Lower leg skin (tissue), 4 donors: Measurements from ENCODE around the gene RASA3. TPM values are rescaled to one million over a fixed set of nuclear protein-coding genes. Genes with fewer than 3 reads are reported as not detected.
"Not testable (repeated sequence)": the region's sequence is repeated elsewhere in the genome, so short reads cannot be mapped to it uniquely, and the experiment has no call there.

Source experiments
- DNase-seq, 2 donors: peaks; one replicate each; pipeline ENCODE4 v3.0.0-alpha.2; 2019; ENCODE audit warnings: low spot score in 2 of 2
- H3K4me3 ChIP-seq: fragments of 200-600 bp; sonication (generic); 2 replicates; pipeline ENCODE4 v1.5.1; 2017; ENCODE audit warnings: mild to moderate bottlenecking, low read depth; ENCODE audit not compliant: poor library complexity, severe bottlenecking
- POLR2A ChIP-seq, 2 donors: fragments of 450-650 bp; IDR thresholded peaks; one replicate each; pipeline ENCODE4 v1.6.1; 2016 to 2017; ENCODE audit warnings: antibody characterized with exemption in 2 of 2, mild to moderate bottlenecking in 1 of 2, moderate library complexity in 1 of 2
- WGBS, 2 donors: methylation state at CpG; one replicate each; pipeline ENCODE4 v1.1.5; 2018; 5-methylcytosine and 5-hydroxymethylcytosine counted together
- intact Hi-C: fragments of 100-400 bp; cut with DNase I; formaldehyde crosslinking; loops from one replicate; pipeline ENCODE4 v1.15.0; 2023; ENCODE audit warnings: low total_unique reads
- total RNA-seq, 4 donors: library from RNA; depleted of rRNA; stranded (reverse); fragments of >200 nt; gene quantifications; one replicate each; pipeline ENCODE4 v1.1.0, GENCODE V29; 2016
- TF ChIP-seq, protein P1 (sequence below), 3 donors: fragments of 450-650 bp; IDR thresholded peaks; one replicate each; pipeline ENCODE4 v1.5.1; 2016; ENCODE audit warnings: antibody characterized with exemption in 3 of 3, mild to moderate bottlenecking in 3 of 3, moderate library complexity in 2 of 3

Gene RASA3
- total RNA-seq, 4 donors from 2014 or later: 12.9 to 30.5 (median 24.2) TPM

GRCh38 chr13:114118511-114119123, 13.8 kb downstream of the RASA3 start:
- no peak overlapping the region for H3K4me3 ChIP-seq

GRCh38 chr13:114118086-114118485, 14.3 kb downstream of the RASA3 start:
- TF ChIP-seq, protein P1, sequence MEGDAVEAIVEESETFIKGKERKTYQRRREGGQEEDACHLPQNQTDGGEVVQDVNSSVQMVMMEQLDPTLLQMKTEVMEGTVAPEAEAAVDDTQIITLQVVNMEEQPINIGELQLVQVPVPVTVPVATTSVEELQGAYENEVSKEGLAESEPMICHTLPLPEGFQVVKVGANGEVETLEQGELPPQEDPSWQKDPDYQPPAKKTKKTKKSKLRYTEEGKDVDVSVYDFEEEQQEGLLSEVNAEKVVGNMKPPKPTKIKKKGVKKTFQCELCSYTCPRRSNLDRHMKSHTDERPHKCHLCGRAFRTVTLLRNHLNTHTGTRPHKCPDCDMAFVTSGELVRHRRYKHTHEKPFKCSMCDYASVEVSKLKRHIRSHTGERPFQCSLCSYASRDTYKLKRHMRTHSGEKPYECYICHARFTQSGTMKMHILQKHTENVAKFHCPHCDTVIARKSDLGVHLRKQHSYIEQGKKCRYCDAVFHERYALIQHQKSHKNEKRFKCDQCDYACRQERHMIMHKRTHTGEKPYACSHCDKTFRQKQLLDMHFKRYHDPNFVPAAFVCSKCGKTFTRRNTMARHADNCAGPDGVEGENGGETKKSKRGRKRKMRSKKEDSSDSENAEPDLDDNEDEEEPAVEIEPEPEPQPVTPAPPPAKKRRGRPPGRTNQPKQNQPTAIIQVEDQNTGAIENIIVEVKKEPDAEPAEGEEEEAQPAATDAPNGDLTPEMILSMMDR (IDR thresholded peaks at IDR 0.05): no peak
- TF ChIP-seq POLR2A (IDR thresholded peaks at IDR 0.05): no peak
- DNase-seq: no peak
- intact Hi-C loops: no loop called here
- 60 to 62% methylated on average over 6 of the region's 6 CpGs for WGBS, 2 donors
- H3K4me3 ChIP-seq: no peak overlapping the region

More at GRCh38 chr13:114118511-114119123, 13.8 kb downstream of the RASA3 start:
- intact Hi-C loops: no loop called here
- DNase-seq: no peak
- 47 to 52% methylated on average over 10 to 11 of the region's 11 CpGs for WGBS, 2 donors
- TF ChIP-seq POLR2A (IDR thresholded peaks at IDR 0.05): no peak
- TF ChIP-seq, protein P1 (IDR thresholded peaks at IDR 0.05): no peak

- DNase-seq, intact Hi-C loops, H3K4me3 ChIP-seq: not testable (repeated sequence)
- 80 to 82% methylated on average over 20 of the region's 20 CpGs for WGBS, 2 donors
Measured at GRCh38 chr13:114117341-114117874, 15.0 kb downstream of the RASA3 start.

DNA sequence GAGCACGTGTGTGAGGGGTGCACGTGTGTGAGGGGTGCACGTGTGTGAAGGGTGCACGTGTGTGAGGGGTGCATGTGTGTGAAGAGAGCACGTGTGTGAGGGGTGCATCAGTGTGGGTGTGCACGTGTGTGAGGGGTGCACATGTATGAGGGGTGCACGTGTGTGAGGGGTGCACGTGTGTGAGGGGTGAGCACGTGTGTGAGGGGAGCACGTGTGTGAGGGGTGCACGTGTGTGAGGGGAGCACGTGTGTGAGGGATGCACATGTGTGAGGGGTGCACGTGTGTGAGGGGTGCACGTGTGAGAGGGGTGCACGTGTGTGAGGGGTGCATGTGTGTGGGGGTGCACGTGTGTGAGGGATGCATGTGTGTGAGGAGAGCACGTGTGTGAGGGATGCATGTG, 15.7 kb downstream of the RASA3 start:
- WGBS, 2 donors: 86 to 90% methylated on average over 16 to 17 of the region's 17 CpGs

DNA sequence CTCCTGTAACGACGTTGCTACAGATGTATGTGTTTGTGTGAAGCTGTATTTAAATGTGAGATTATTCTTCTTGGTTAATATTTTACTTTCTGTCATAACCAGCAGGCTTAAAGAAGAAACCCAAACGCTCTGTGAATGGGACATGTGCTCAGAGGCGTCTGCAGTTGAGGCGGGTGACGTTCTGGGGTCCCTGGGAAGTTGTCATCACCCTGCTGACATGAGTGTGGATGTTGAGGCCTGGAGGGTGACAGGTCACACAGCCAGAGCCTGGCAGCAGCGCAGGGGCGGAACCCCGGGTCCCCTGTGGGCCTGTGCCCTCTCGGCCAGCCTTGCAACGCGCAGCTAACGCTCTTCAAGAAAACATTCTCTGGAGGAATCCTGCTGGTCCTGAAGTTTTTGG, 16.6 kb downstream of the RASA3 start:
- TF ChIP-seq, protein P1 (IDR thresholded peaks at IDR 0.05): no peak
- TF ChIP-seq POLR2A (IDR thresholded peaks at IDR 0.05): no peak
- DNase-seq: peak in 1 of 2 donors; percentile 76
- intact Hi-C loops: no loop called here
- no peak overlapping the region for H3K4me3 ChIP-seq
- WGBS, 2 donors: 91% methylated on average over 10 to 13 of the region's 13 CpGs

More for the DNA sequence above, 15.7 kb downstream of the RASA3 start:
- no peak overlapping the region for H3K4me3 ChIP-seq
- TF ChIP-seq POLR2A (IDR thresholded peaks at IDR 0.05): no peak
- TF ChIP-seq, protein P1 (IDR thresholded peaks at IDR 0.05): no peak
- DNase-seq: peak in 1 of 2 donors; percentile 12
- intact Hi-C loops: no loop called here

DNA sequence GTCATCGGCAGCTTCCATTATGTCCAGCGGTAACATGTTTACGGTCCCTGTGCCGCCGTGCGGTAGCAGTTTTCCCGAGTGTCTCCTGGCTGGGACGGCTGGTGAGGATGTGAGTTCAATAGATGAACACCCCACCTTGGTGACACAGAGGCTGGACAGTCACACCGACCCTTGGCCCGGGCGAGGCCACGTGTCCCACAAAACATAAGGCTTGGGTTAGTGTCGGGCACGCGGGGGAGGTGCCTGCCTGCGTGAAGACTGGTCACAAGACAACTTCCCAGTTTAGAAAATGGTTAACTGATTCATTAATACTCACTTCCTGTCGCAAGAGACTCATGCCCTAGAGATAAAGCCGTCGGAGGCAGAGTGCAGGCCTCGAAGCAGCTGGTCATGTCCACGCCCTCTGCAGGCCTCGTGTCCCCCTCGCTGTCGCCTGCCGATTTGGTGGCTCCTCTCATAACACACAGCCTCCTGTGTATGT, 17.2 kb downstream of the RASA3 start:
- H3K4me3 ChIP-seq: no peak overlapping the region
- intact Hi-C loops: no loop called here
- DNase-seq: peak in 1 of 2 donors; percentile 87
- WGBS, 2 donors: 74 to 82% methylated on average over 25 of the region's 25 CpGs
- TF ChIP-seq POLR2A (IDR thresholded peaks at IDR 0.05): no peak
- TF ChIP-seq, protein P1 (IDR thresholded peaks at IDR 0.05): no peak

GRCh38 chr13:114114666-114115065, 17.8 kb downstream of the RASA3 start:
- 76 to 82% methylated on average over 12 of the region's 12 CpGs for WGBS, 2 donors
- H3K4me3 ChIP-seq, intact Hi-C loops: not testable (repeated sequence)
- DNase-seq: peak in 1 of 2 donors; percentile 68
